HEK293 (cell line): ENCODE data around the gene VSIG1.
A peak's percentile ranks its signal among the peaks of the same experiment; 100 is the strongest.

Experiments
- CTCF ChIA-PET: fragments of 350-600 bp; formaldehyde crosslinking; extraction: SDS; loops from one replicate; lab custom pipeline; 2021; ENCODE audit warnings: antibody characterized with exemption; lab: Yijun Ruan, JAX
- POLR2A ChIA-PET: fragments of 300-600 bp; formaldehyde crosslinking; extraction: SDS; loops from one replicate; lab custom pipeline; 2020; ENCODE audit warnings: antibody characterized with exemption, inconsistent platforms; lab: Yijun Ruan, JAX
- H3K27ac ChIP-seq: fragments of 200-500 bp; sonication (Bioruptor generic); 2 replicates; pipeline ENCODE4 v1.5.1; 2014; ENCODE audit warnings: low read depth, low read length, control low read depth, inconsistent platforms; ENCODE audit errors: extremely low read depth
- H3K36me3 ChIP-seq, 2 experiments: fragments of 200-500 bp in 1 of 2; sonication (Bioruptor generic) in 1 of 2; 1 replicate in 1 of 2; 2 replicates in 1 of 2; pipeline ENCODE4 v1.5.1; 2014 to 2017; ENCODE audit warnings: inconsistent platforms in 2 of 2, low read length in 2 of 2; ENCODE audit not compliant: control insufficient read depth in 2 of 2, insufficient read depth in 1 of 2
- H3K4me1 ChIP-seq: fragments of 200-500 bp; sonication (Bioruptor generic); 2 replicates; pipeline ENCODE4 v1.5.1; 2014; ENCODE audit warnings: mild to moderate bottlenecking, low read length, inconsistent platforms; ENCODE audit not compliant: control insufficient read depth, insufficient read depth
- H3K4me3 ChIP-seq: 2 replicates; pipeline ENCODE4 v1.5.1; 2011; ENCODE audit warnings: low read depth, mild to moderate bottlenecking, control low read depth, low read length, moderate library complexity
- H3K9me3 ChIP-seq: fragments of 200-500 bp; sonication (Bioruptor generic); 2 replicates; pipeline ENCODE4 v1.5.1; 2014; ENCODE audit warnings: low read depth, low read length, inconsistent platforms; ENCODE audit not compliant: control insufficient read depth, insufficient read depth
- AEBP2 ChIP-seq: fragments of 450-650 bp; formaldehyde crosslinking; IDR thresholded peaks from 2 replicates; pipeline ENCODE4 v1.5.1; 2016; ENCODE audit warnings: missing biosample characterization, missing genetic modification characterization, borderline replicate concordance
- ELK4 ChIP-seq: IDR thresholded peaks from 2 replicates; pipeline ENCODE4 v1.6.1; 2011; ENCODE audit warnings: mild to moderate bottlenecking, low read depth, low read length, borderline replicate concordance
- FEZF1 ChIP-seq: fragments of 450-650 bp; formaldehyde crosslinking; IDR thresholded peaks from 2 replicates; pipeline ENCODE4 v1.5.1; 2016; ENCODE audit warnings: missing biosample characterization, missing genetic modification characterization
- GFI1B ChIP-seq: fragments of 450-650 bp; formaldehyde crosslinking; IDR thresholded peaks from 2 replicates; pipeline ENCODE4 v1.5.1; 2016; ENCODE audit warnings: missing biosample characterization, missing genetic modification characterization
- IKZF3 ChIP-seq: fragments of 450-650 bp; IDR thresholded peaks from 2 replicates; pipeline ENCODE4 v1.5.0; 2018; ENCODE audit warnings: missing biosample characterization, mild to moderate bottlenecking, missing genetic modification characterization, moderate library complexity
- KLF16 ChIP-seq: fragments of 450-650 bp; formaldehyde crosslinking; IDR thresholded peaks from 2 replicates; pipeline ENCODE4 v1.5.1; 2017; ENCODE audit warnings: missing biosample characterization, missing genetic modification characterization
- KLF7 ChIP-seq: fragments of 450-650 bp; formaldehyde crosslinking; IDR thresholded peaks from 2 replicates; pipeline ENCODE4 v1.5.1; 2016; ENCODE audit warnings: missing biosample characterization, missing genetic modification characterization, borderline replicate concordance
- OSR2 ChIP-seq: fragments of 450-650 bp; formaldehyde crosslinking; IDR thresholded peaks from 2 replicates; pipeline ENCODE4 v1.5.1; 2016; ENCODE audit warnings: missing biosample characterization, missing genetic modification characterization
- PATZ1 ChIP-seq: fragments of 450-650 bp; formaldehyde crosslinking; IDR thresholded peaks from 2 replicates; pipeline ENCODE4 v1.5.1; 2016; ENCODE audit warnings: missing biosample characterization, missing genetic modification characterization
- PRDM1 ChIP-seq: fragments of 450-650 bp; formaldehyde crosslinking; IDR thresholded peaks from 2 replicates; pipeline ENCODE4; 2016; ENCODE audit warnings: missing biosample characterization, missing genetic modification characterization
- PRDM10 ChIP-seq: fragments of 450-650 bp; formaldehyde crosslinking; IDR thresholded peaks from 2 replicates; pipeline ENCODE4 v1.5.1; 2016; ENCODE audit warnings: missing biosample characterization, missing genetic modification characterization
- PRDM6 ChIP-seq: fragments of 450-650 bp; formaldehyde crosslinking; IDR thresholded peaks from 2 replicates; pipeline ENCODE4 v1.5.1; 2017; ENCODE audit warnings: missing biosample characterization, missing genetic modification characterization
- SCRT2 ChIP-seq: fragments of 450-650 bp; formaldehyde crosslinking; IDR thresholded peaks from 2 replicates; pipeline ENCODE4 v1.5.1; 2016; ENCODE audit warnings: missing biosample characterization, missing genetic modification characterization
- YY1 ChIP-seq: fragments of 450-650 bp; formaldehyde crosslinking; IDR thresholded peaks from 2 replicates; pipeline ENCODE4 v1.5.1; 2018; ENCODE audit warnings: missing biosample characterization, missing genetic modification characterization
- ZBTB21 ChIP-seq: fragments of 450-650 bp; formaldehyde crosslinking; IDR thresholded peaks from 2 replicates; pipeline ENCODE4 v1.5.1; 2017; ENCODE audit warnings: missing biosample characterization, missing genetic modification characterization
- ZNF16 ChIP-seq: fragments of 450-650 bp; formaldehyde crosslinking; IDR thresholded peaks from 2 replicates; pipeline ENCODE4 v1.5.1; 2016; ENCODE audit warnings: low read depth, missing biosample characterization, missing genetic modification characterization
- ZNF404 ChIP-seq: fragments of 450-650 bp; formaldehyde crosslinking; IDR thresholded peaks from 2 replicates; pipeline ENCODE4 v1.5.1; 2017; ENCODE audit warnings: missing biosample characterization, missing genetic modification characterization
- ZNF555 ChIP-seq: fragments of 450-650 bp; formaldehyde crosslinking; conservative IDR thresholded peaks from 2 replicates; pipeline ENCODE4 v1.5.1; 2017; ENCODE audit warnings: missing biosample characterization, mild to moderate bottlenecking, missing genetic modification characterization, inconsistent platforms
- ZNF571 ChIP-seq: fragments of 450-650 bp; formaldehyde crosslinking; IDR thresholded peaks from 2 replicates; pipeline ENCODE4 v1.5.0; 2017; ENCODE audit warnings: missing biosample characterization, missing genetic modification characterization

Gene VSIG1

GRCh38 chrX:108114541-108114940 lies 69.7 kb downstream of the VSIG1 start (continued):
- no peak for TF ChIP-seq PATZ1
- TF ChIP-seq ZNF571 (tag by site-specific recombination) = no peak
- TF ChIP-seq GFI1B (tag by site-specific recombination) = no peak
- no peak for TF ChIP-seq KLF16
- no peak for TF ChIP-seq FEZF1
- TF ChIP-seq AEBP2 = no peak

GRCh38 chrX:108117988-108118387 lies 73.1 kb downstream of the VSIG1 start:
- Histone ChIP-seq H3K36me3 (no peaks in the 10 kb centered on the region), H3K4me3 (no peak overlapping the region), H3K27ac (no peak overlapping the region), H3K4me1 (peaks cover 7% of the 10 kb centered on the region; the same call in 1 of the 2 replicates), H3K9me3 (no peaks in the 10 kb centered on the region)
- 0 out of 2 replicates have a peak, but pooled peaks have one; percentile 10 for TF ChIP-seq PRDM6 (tag by site-specific recombination)
- no peak for TF ChIP-seq ZBTB21 (tag by site-specific recombination)
- no peak for TF ChIP-seq YY1 (tag by site-specific recombination)
- ChIA-PET CTCF (interaction anchor here (0.6 kb wide), 1 partner anchor 1510 kb away, joined by 5 read pairs; no protein-coding TSS in a partner anchor), POLR2A (no interaction called here)

- no peaks in the 10 kb centered on the region for H3K9me3 ChIP-seq
- POLR2A ChIA-PET = no interaction called here
- no peaks in the 10 kb centered on the region for H3K36me3 ChIP-seq
- H3K4me3 ChIP-seq = no peak overlapping the region
- H3K4me1 ChIP-seq = peaks cover 7% of the 10 kb centered on the region; the same call in 1 of the 2 replicates
- no peak overlapping the region for H3K27ac ChIP-seq
- TF ChIP-seq OSR2 (tag by site-specific recombination) (0 out of 2 replicates have a peak, but pooled peaks have one; percentile 26), KLF7 (tag by site-specific recombination) (no peak), PRDM1 (tag by site-specific recombination) (peak; percentile 82), ZNF16 (tag by site-specific recombination) (no peak), ZNF555 (tag by site-specific recombination) (no peak), SCRT2 (tag by site-specific recombination) (no peak), IKZF3 (tag by site-specific recombination) (no peak), ZNF404 (no peak), PRDM10 (tag by site-specific recombination) (0 out of 2 replicates have a peak, but pooled peaks have one; percentile 10), ELK4 (no peak)
- TF ChIP-seq, all 188 proteins: peak for 3
- CTCF ChIA-PET = no interaction called here
Measured at GRCh38 chrX:108121291-108121690, 76.4 kb downstream of the VSIG1 start.
